Astrocyte of the cerebellum (primary cell): ENCODE results near the gene SYCP2L.

Experiments
- DNase-seq: peaks from one replicate; pipeline ENCODE4 v3.0.0-alpha.2; 2011; ENCODE audit warnings: low read depth
- H3K4me3 ChIP-seq: 2 replicates; pipeline ENCODE4 v1.5.1; 2011; ENCODE audit warnings: mild to moderate bottlenecking, low read depth, low read length, moderate library complexity
- CTCF ChIP-seq: IDR thresholded peaks from 2 replicates; pipeline ENCODE4 v1.5.1; 2012; ENCODE audit warnings: low read length, low read depth, moderate library complexity, mild to moderate bottlenecking; ENCODE audit errors: missing control alignments
- in situ Hi-C: cut with HindIII; loops from 2 replicates; pipeline ENCODE4 v1.10.0; 2017; ENCODE audit warnings: low sequenced_read_pairs

Gene SYCP2L

DNA sequence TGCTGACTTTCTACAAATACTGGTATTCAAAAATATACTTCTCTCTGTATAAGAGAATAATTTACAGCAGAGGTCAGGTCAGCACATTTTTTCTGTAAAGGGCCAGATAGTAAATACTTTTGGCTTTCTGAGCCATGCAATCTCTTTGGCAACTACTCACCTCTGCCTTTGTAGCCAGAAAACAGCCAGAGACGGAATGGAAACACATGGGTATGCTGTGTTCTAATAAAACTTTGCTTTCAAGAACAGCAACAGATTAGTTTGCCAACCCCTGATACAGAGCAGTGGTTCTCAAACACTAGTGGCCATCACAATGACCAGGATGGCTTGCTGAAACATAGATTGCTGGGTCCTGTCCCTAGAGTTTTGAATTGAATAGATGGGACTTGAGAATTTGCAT, 46.3 kb downstream of the SYCP2L start:
- in situ Hi-C loops: no loop called here
- no peak for DNase-seq
- TF ChIP-seq CTCF: no peak
- H3K4me3 ChIP-seq: no peak overlapping the region

- no peak for DNase-seq
- in situ Hi-C loops: no loop called here
- TF ChIP-seq CTCF: no peak
- no peak overlapping the region for H3K4me3 ChIP-seq
Measured at GRCh38 chr6:10939840-10940239, 53.0 kb downstream of the SYCP2L start.

DNA sequence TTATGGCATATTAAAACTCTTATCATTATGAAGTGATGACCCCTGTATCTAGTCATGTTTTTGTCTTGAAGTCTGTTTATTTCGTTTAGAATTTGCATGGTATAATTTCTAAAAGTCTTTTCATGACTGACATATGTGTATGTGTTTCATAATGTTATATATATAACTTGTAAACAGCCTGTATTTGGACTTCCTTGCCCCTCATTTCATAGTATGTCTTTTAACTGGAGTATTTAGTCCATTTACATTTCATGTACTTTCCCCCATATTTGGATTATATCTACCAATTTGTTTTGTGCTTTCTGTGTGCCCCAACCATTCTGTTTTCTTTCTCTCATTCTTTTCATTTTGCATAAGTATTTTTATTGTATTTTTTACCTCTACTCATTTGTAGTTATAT, 59.0 kb downstream of the SYCP2L start:
- H3K4me3 ChIP-seq: no peak overlapping the region
- in situ Hi-C loops: no loop called here
- DNase-seq: no peak
- no peak for TF ChIP-seq CTCF

- TF ChIP-seq CTCF: no peak
- in situ Hi-C loops: no loop called here
- H3K4me3 ChIP-seq: no peak overlapping the region
- no peak for DNase-seq
Measured at GRCh38 chr6:10947966-10948365, 61.1 kb downstream of the SYCP2L start.

DNA sequence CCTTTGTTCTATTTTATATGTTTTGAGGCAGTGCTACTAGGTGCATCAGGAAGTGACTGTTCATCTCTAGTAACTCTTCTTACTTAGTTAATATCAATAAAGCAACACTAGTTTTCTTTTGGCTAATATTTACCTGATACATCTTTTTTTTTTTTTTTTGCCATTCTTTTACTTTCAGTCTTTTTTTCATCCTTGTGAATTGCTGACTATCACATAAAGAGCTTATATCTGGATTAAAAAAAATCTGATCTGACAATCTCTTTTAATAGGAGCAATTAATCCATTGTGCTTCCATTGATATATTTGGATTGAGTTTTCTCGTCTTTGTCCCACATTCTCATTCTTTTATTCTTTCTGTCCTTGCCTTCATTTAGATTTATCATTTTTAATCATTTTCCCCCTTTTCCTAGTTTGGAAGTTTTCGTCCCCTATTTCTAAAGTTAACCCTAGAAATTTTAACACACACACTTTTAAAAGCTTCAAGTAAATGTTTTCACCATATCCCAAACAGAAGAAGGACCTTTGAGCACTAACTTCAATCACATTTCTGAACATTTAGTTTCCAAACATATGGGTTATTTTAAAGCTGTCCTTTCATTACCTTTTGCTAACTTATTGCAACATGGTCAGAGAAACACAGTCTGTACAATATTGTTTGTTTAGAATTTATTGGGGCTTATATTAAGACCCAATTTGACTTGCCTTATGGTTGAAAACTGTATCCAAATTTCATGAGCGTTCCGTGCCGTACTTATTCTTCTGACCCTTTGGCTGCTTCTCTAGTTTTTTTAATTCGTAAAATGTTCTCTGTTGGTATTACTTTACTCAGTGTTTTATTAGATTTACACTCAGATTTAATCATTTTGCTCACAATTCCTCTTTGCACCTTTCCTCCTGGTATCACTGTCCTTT, 63.0 kb downstream of the SYCP2L start:
- TF ChIP-seq CTCF: no peak
- DNase-seq: no peak
- in situ Hi-C loops: loop anchor here (10.0 kb wide), 1 partner anchor 125 kb away; no protein-coding TSS in a partner anchor
- no peak overlapping the region for H3K4me3 ChIP-seq

- peak; percentile 72 for TF ChIP-seq CTCF
- no peak overlapping the region for H3K4me3 ChIP-seq
- in situ Hi-C loops: loop anchor here (10.0 kb wide), 1 partner anchor 123 kb away; no protein-coding TSS in a partner anchor
- DNase-seq: peak; percentile 31
Measured at GRCh38 chr6:10951675-10952282, 64.9 kb downstream of the SYCP2L start.
